HG03558 (cell line): ENCODE data around the gene TLCD1.
"Not testable (repeated sequence)": the region's sequence is repeated elsewhere in the genome, so short reads cannot be mapped to it uniquely, and the experiment has no call there.

Experiments
- ATAC-seq: cut with Tn5 transposase; IDR thresholded peaks from one replicate; pipeline ENCODE4 v1.9.1; 2021; ENCODE audit warnings: moderate number of reproducible peaks; ENCODE audit not compliant: unreplicated experiment; ENCODE audit errors: extremely low read depth

Gene TLCD1

GRCh38 chr17:28747051-28747691 lies 21.1 kb upstream of the TLCD1 start:
- no peak for ATAC-seq

GRCh38 chr17:28746611-28747050 lies 20.6 kb upstream of the TLCD1 start:
- ATAC-seq, result no peak

GRCh38 chr17:28745786-28746411 lies 19.9 kb upstream of the TLCD1 start:
- ATAC-seq, result no peak

- no peak for ATAC-seq
Measured at GRCh38 chr17:28744972-28745785, 19.1 kb upstream of the TLCD1 start.

- ATAC-seq, result no peak
Measured at GRCh38 chr17:28744104-28744971, 18.3 kb upstream of the TLCD1 start.

GRCh38 chr17:28743243-28744103 lies 17.4 kb upstream of the TLCD1 start, which contains the start of gene TRAF4:
TSS of gene TRAF4 (plus strand) at chr17:28744011. CDS start at chr17:28744113, 102 bp downstream.
- ATAC-seq, result no peak

- no peak for ATAC-seq
Measured at GRCh38 chr17:28741358-28742349, 15.6 kb upstream of the TLCD1 start.

GRCh38 chr17:28740406-28741357 lies 14.6 kb upstream of the TLCD1 start:
- no peak for ATAC-seq

- no peak for ATAC-seq
Measured at GRCh38 chr17:28738680-28739384, 12.8 kb upstream of the TLCD1 start.

GRCh38 chr17:28737770-28738679 lies 12.0 kb upstream of the TLCD1 start:
- ATAC-seq, result no peak

GRCh38 chr17:28737316-28737715 lies 11.3 kb upstream of the TLCD1 start:
- no peak for ATAC-seq

GRCh38 chr17:28735913-28736769 lies 10.1 kb upstream of the TLCD1 start:
- not testable (repeated sequence) for ATAC-seq

- no peak for ATAC-seq
Measured at GRCh38 chr17:28735242-28735722, 9.2 kb upstream of the TLCD1 start.

- ATAC-seq, result no peak
Measured at GRCh38 chr17:28734712-28735241, 8.7 kb upstream of the TLCD1 start.
